GM19463 (cell line): ENCODE measurements around the gene CNN2.

ENCODE experiments used
- ATAC-seq: cut with Tn5 transposase; IDR thresholded peaks from one replicate; pipeline ENCODE4 v1.9.1; 2021; ENCODE audit warnings: mild to moderate bottlenecking, moderate library complexity; ENCODE audit not compliant: unreplicated experiment

The CNN2 gene

GRCh38 chr19:1047696-1048147 lies 21.3 kb downstream of the CNN2 start:
- no peak for ATAC-seq

- no peak for ATAC-seq
These were observed 22.7 kb downstream of the CNN2 start for GRCh38 chr19:1049106-1049505.

- no peak for ATAC-seq
These were observed 23.4 kb downstream of the CNN2 start for GRCh38 chr19:1049800-1050199.

- ATAC-seq: no peak
These were observed 24.8 kb downstream of the CNN2 start for GRCh38 chr19:1050989-1051788.

- ATAC-seq: no peak
These were observed 25.4 kb downstream of the CNN2 start for GRCh38 chr19:1051791-1052190.

GRCh38 chr19:1052349-1052975 lies 26.1 kb downstream of the CNN2 start:
- ATAC-seq: no peak

- ATAC-seq: no peak
These were observed 27.0 kb downstream of the CNN2 start for GRCh38 chr19:1053176-1054101.

- no peak for ATAC-seq
These were observed 28.0 kb downstream of the CNN2 start for GRCh38 chr19:1054102-1055027.

GRCh38 chr19:1055028-1055425 lies 28.6 kb downstream of the CNN2 start:
- ATAC-seq: no peak

GRCh38 chr19:1055886-1056620 lies 29.6 kb downstream of the CNN2 start:
- no peak for ATAC-seq

- ATAC-seq: no peak
These were observed 30.9 kb downstream of the CNN2 start for GRCh38 chr19:1057176-1057855.

- ATAC-seq: no peak
These were observed 31.7 kb downstream of the CNN2 start for GRCh38 chr19:1058112-1058511.

GRCh38 chr19:1060689-1061088 lies 34.3 kb downstream of the CNN2 start:
- no peak for ATAC-seq

- no peak for ATAC-seq
These were observed 35.6 kb downstream of the CNN2 start for GRCh38 chr19:1061987-1062386.

GRCh38 chr19:1062387-1063029 lies 36.1 kb downstream of the CNN2 start:
- ATAC-seq: no peak

- no peak for ATAC-seq
These were observed 36.9 kb downstream of the CNN2 start for GRCh38 chr19:1063030-1063908.

- no peak for ATAC-seq
These were observed 37.7 kb downstream of the CNN2 start for GRCh38 chr19:1063909-1064660.
